HG02642 (cell line): ENCODE results near the gene MAGI1.
"Not testable (repeated sequence)": the region's sequence is repeated elsewhere in the genome, so short reads cannot be mapped to it uniquely, and the experiment has no call there.

Source experiments
- ATAC-seq: cut with Tn5 transposase; IDR thresholded peaks from one replicate; pipeline ENCODE4 v1.9.1; 2021; ENCODE audit warnings: mild to moderate bottlenecking; ENCODE audit not compliant: unreplicated experiment, poor library complexity

MAGI1 gene

GRCh38 chr3:65561617-65562016 is 477.1 kb downstream of the MAGI1 start:
- ATAC-seq: no peak

DNA sequence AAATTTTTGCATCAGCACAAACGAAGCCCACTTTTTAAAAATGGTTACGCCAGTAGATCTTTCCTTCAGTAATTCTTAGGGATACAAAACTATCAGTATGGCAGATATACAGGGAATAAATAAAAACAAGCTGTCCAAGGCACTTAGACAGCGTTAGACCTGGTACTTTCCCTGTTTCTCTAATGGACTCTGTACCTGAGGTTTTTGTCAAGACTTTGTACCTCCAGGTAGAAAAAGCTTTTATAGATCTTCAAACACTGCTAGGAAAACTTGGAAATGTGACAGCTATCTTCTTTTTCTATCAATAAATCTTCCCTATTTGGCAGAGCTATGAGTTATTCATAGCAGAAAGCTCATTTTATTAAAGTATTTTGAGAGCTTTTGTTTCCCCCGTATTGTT is 477.8 kb downstream of the MAGI1 start:
- ATAC-seq: no peak

GRCh38 chr3:65560133-65560532 is 478.6 kb downstream of the MAGI1 start:
- no peak for ATAC-seq

GRCh38 chr3:65559643-65560042 is 479.1 kb downstream of the MAGI1 start:
- no peak for ATAC-seq

- ATAC-seq: no peak
Measured at GRCh38 chr3:65558826-65559225, 479.9 kb downstream of the MAGI1 start.

DNA sequence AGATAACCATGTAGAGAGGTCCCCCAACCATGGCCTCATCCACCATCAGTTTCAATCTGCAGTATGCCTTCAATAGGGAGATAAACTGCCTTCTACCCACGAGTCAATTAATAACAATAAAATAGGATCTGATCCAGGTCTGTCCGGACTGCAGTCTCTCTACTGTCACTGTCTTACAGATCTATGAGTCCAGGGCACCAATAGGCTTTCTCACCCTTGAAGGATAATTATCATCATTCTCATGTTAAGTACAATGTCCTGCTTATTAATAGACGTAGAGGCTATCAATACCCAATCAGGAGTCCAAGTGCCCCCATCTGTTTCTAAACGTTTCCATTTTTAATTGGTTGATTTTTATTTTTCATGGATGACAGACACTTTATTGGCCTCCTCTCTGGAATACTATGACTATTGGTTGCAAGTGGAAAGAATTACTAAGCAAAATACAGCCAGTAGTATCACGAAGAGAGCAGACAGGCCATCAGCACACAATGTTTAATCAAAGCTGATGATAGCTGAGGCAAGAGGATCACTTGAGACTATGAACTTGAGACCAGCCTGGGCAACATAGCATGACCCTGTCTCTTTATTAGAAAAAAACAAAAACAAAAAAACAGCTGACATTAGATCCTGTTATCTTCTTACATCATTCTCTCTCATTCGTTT is 480.7 kb downstream of the MAGI1 start:
- ATAC-seq: no peak

- ATAC-seq: no peak
Measured at GRCh38 chr3:65556934-65557577, 481.7 kb downstream of the MAGI1 start.

GRCh38 chr3:65552434-65552833 is 486.3 kb downstream of the MAGI1 start:
- ATAC-seq: no peak

DNA sequence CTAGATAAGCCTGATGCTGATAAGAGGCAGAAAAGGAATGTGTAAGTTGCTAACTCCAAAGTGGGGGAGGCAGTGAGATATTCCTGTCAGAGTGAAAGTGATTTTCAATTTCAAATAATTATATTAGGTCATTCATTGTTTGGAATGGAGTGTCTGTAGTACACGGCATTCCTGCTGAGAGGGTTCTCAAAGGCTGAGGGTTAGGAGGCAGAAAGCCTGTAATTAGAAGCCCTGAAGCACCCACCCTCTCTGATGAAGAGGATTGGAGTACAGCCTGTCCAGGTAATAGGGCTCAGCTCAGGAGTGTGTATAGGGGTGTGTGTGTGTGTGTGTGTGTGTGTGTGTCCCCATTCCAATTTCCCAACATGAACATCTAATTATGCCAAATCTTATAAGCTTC is 486.8 kb downstream of the MAGI1 start:
- ATAC-seq: no peak

DNA sequence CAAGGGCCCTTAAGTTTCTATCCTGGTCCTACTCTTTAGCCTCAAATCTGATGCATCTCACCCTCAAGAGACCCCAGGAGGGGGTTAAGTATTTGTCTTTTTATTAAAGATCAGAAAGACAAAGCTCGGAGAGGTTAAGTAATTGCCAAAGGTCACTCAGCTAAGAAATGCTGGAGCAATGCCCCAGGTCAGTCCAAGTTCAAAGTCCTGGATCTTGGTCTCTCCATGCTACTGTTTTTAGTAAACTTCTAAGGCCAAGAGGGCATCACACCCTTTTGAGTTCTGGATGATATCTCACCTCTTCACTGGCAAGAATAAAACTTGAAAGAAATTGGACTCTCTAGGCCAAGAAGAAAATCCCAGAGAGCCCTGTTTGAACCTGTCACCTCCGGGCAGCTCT is 488.6 kb downstream of the MAGI1 start:
- ATAC-seq: no peak

- no peak for ATAC-seq
Measured at GRCh38 chr3:65549626-65549959, 489.1 kb downstream of the MAGI1 start.

DNA sequence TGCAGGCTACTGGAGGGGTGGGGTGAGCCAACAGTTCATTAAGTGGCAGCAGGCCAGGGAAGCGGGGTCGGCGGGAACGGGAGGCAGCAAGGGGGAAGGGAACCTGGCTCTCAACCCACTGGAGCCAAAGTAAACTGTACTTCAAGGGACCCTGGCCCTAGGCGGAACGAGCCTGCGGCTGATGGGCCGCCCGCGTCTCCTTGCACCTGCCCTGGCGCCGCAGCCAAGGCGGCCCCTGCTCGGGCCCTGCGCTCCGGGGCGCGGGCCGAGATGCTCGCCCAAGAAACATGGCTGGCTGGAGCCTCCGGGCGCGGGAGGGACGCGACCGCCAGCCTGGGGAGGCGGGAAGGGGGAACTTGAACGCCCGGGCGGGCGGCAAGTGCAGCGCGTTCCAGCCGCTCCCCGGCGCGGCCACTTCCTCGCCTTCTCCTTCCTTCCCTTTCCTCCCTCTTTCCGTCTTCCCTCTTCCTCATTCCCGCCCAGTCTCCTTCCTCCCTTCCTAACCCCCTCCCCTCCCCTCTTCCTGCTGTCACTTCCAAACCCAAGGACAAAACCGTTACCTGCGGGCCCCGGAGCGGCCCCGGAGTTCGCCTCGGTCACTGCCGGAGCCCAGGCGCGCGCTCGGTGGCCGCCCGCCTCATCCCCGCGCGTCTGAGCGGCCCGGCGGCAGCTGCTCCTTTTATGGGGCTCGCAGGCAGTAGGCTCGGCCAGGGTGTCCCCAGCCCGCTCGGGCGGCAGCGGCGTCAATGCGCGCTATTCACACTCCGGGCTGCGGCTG is 489.7 kb downstream of the MAGI1 start:
- ATAC-seq: no peak

DNA sequence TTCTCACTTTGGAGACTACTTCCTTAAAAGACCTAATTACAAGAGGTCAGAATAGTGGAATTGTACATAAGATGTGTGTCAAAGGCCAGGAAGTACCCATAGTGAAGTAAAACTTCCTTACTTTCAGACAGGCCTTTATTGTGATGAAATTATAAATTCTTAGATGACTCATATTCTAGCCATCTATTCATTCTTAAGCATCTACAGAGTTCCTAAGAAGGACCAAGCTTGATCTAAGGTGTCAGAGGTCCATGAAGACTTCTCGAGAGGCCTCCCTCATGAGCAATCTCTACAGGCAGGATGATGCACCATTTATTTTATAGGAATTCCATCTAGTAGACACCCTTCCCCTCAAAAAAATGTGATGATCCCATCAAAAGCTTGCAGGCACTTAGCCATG is 493.3 kb downstream of the MAGI1 start:
- ATAC-seq: no peak

DNA sequence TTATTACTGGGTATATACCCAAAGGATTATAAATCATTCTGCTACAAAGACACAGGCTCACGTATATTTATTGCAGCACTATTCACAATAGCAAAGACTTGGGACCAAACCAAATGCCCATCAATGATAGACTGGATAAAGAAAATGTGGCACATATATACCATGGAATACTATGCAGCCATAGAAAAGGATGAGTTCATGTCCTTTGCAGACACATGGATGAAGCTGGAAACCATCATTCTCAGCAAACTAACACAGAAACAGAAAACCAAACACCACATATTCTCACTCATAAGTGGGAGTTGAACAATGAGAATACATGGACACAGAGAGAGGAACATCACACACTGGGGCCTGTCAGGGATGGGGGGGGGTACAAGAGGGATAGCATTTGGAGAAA is 495.3 kb downstream of the MAGI1 start:
- ATAC-seq: not testable (repeated sequence)

DNA sequence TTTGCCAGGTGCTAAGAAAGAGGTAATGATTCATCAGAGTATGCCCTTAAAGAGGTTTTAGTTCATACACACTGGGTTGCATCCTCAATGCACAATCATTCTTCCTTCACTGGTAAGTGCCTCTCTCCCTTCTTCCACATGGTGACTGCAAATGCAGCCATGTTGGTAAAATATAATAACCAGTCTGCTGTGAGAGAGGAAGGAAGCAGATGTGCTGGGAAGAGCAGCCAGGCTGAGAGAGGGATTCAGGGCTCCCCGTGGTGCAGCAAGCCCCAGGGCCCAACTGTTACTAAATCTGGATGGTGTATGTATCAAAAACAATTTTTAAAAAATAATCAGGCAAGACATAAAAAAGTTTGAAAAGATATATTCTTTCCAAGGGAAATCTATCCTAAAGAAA is 498.1 kb downstream of the MAGI1 start:
- no peak for ATAC-seq

DNA sequence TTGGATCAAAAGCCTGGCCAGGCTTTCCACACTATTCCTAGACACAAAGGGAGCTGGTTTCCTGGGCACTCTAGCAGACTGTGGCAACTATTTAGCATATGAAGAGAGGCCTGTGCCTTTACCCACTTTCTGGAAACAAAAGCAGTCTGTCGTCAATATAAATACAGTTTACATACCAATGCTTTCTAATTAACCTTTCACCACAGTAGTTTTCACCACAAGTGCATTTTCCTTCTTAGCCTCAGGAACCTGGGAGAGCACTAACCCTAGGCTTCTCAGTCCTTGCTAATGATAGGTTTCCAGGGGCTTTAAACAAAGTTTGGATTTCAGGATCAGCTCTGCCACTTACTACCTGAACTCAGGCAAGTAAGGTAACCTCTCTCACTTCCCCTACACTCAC is 499.1 kb downstream of the MAGI1 start:
- no peak for ATAC-seq

GRCh38 chr3:65538101-65538500 is 500.6 kb downstream of the MAGI1 start:
- ATAC-seq: no peak

GRCh38 chr3:65537109-65537508 is 501.6 kb downstream of the MAGI1 start:
- no peak for ATAC-seq

- no peak for ATAC-seq
Measured at GRCh38 chr3:65535260-65535659, 503.5 kb downstream of the MAGI1 start.

- ATAC-seq: no peak
Measured at GRCh38 chr3:65534805-65535204, 503.9 kb downstream of the MAGI1 start.

DNA sequence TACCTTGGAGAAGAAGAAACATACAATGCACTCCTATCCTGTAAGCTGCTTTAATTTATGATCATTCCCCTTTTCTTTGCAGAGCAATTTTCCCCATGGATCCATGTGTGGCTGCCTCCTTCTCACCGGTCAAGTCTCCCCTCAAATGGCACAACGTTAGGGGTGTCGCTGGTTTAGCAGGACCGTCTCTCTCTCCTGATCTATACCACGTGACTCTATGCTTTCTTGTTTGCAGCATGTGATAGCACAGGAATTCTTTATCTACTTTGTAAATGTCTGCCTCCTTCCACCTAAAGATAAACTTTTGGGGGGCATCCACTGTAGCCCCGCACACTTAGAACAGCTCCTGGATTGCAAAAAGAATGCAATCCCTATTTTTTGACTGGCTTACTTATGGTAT is 506.0 kb downstream of the MAGI1 start:
- no peak for ATAC-seq

DNA sequence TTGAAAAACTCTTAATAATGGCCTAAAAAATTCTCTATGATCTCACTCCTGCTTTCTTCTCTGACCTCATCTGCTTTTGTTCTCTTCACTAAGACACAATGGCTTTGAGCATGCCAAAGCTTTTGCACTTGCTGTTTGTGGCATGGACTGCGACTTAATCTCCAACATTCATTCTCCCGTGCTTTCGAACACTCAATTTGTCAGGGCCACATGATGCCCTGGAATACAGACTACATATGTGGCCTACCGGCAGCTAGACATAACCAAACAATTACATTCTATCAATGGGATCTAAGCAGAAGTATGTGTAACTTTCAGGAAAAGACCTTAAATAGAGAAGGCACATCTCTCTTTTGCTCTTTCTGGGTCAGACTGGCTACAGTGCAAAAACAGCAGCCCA is 506.5 kb downstream of the MAGI1 start:
- ATAC-seq: no peak
